PC-9 (cell line): ENCODE measurements around the gene ZNF407. TPM values are rescaled to one million over a fixed set of nuclear protein-coding genes. Genes with fewer than 3 reads are reported as not detected.

Experiments used
- BruUV-seq: library from RNA; stranded (reverse); fragments of 400-500 nt; replicated peaks from 2 replicates; lab custom pipeline; 2021; lab: Mats Ljungman, UMichigan
- CTCF ChIA-PET: fragments of 300-600 bp; sonication (Branson Sonifier 250); formaldehyde crosslinking; loops from one replicate; lab custom pipeline; 2022; ENCODE audit warnings: antibody characterized with exemption; lab: Charles Lee
- POLR2A ChIA-PET: fragments of 300-600 bp; sonication (Branson Sonifier 250); formaldehyde crosslinking; loops from one replicate; lab custom pipeline; 2022; ENCODE audit warnings: antibody characterized with exemption; ENCODE audit not compliant: unreplicated experiment; lab: Charles Lee
- DNase-seq, 2 experiments: peaks; one replicate each; pipeline versions ENCODE4 v3.0.0 to v3.0.0-alpha.2; 2015 to 2022; ENCODE audit warnings: mixed read lengths in 1 of 2
- H2AFZ ChIP-seq: fragments of 200-600 bp; sonication (generic); 2 replicates; pipeline ENCODE4 v1.8.1; 2017; ENCODE audit warnings: antibody characterized with exemption
- H3F3A ChIP-seq: fragments of 200-600 bp; sonication (generic); 2 replicates; pipeline ENCODE4 v1.8.1; 2017; ENCODE audit warnings: antibody characterized with exemption, mild to moderate bottlenecking, low read depth; ENCODE audit not compliant: insufficient read depth
- H3K27ac ChIP-seq: fragments of 200-600 bp; sonication (generic); 2 replicates; pipeline ENCODE4 v1.6.1; 2016; ENCODE audit warnings: mixed run types
- H3K27me3 ChIP-seq: fragments of 200-600 bp; sonication (generic); 2 replicates; pipeline ENCODE4 v1.6.1; 2016; ENCODE audit warnings: low read depth, mixed run types; ENCODE audit not compliant: insufficient read depth
- H3K36me3 ChIP-seq: fragments of 200-600 bp; sonication (generic); 2 replicates; pipeline ENCODE4 v1.6.1; 2016; ENCODE audit warnings: low read depth, mixed run types
- H3K4me1 ChIP-seq: fragments of 200-600 bp; sonication (generic); replicated peaks from 2 replicates; pipeline ENCODE4 v1.6.1; 2016; ENCODE audit warnings: mixed run types; ENCODE audit not compliant: insufficient read depth
- H3K4me2 ChIP-seq: fragments of 200-600 bp; sonication (generic); 2 replicates; pipeline ENCODE4 v1.6.1; 2017; ENCODE audit warnings: mixed run types
- H3K4me3 ChIP-seq: fragments of 200-600 bp; sonication (generic); 2 replicates; pipeline ENCODE4 v1.6.1; 2016; ENCODE audit warnings: mixed run types
- H3K79me2 ChIP-seq: fragments of 200-600 bp; sonication (generic); 2 replicates; pipeline ENCODE4 v1.6.1; 2017; ENCODE audit warnings: low read depth, mixed run types
- H3K9me2 ChIP-seq: fragments of 200-600 bp; sonication (generic); 2 replicates; pipeline ENCODE4 v1.8.1; 2017; ENCODE audit warnings: mild to moderate bottlenecking; ENCODE audit not compliant: insufficient read depth
- H3K9me3 ChIP-seq: fragments of 200-600 bp; sonication (generic); 2 replicates; pipeline ENCODE4 v1.8.1; 2016; ENCODE audit warnings: low read depth; ENCODE audit not compliant: insufficient read depth
- H4K20me1 ChIP-seq: fragments of 200-600 bp; sonication (generic); 2 replicates; pipeline ENCODE4 v1.8.1; 2017; ENCODE audit not compliant: insufficient read depth
- CTCF ChIP-seq: fragments of 200-600 bp; sonication (generic); conservative IDR thresholded peaks from 2 replicates; pipeline ENCODE4 v1.6.1; 2017; ENCODE audit warnings: mixed run types, antibody characterized with exemption, mild to moderate bottlenecking, moderate library complexity
- EZH2 ChIP-seq: fragments of 200-600 bp; sonication (generic); IDR thresholded peaks from 2 replicates; pipeline ENCODE4 v1.8.0; 2017; ENCODE audit warnings: antibody characterized with exemption, low read depth
- intact Hi-C: fragments of 100-400 bp; cut with micrococcal nuclease; formaldehyde crosslinking; loops from one replicate; pipeline ENCODE4 v1.10.0; 2022; ENCODE audit not compliant: unreplicated experiment
- total RNA-seq: library from RNA; stranded (reverse); gene quantifications from 2 replicates; pipeline ENCODE4 v1.2.3, GENCODE V29; 2021

ZNF407 gene
- total RNA-seq, 1 experiment from 2014 or later: 13.4 TPM

- intact Hi-C loops: no loop called here
- Histone ChIP-seq H3K4me2 (no peak overlapping the region), H3K79me2 (no peaks in the 10 kb centered on the region), H3F3A (peaks cover 14% of the 10 kb centered on the region; the same call in 1 of the 2 replicates), H2AFZ (no peak overlapping the region), H3K27me3 (no peaks in the 10 kb centered on the region), H3K36me3 (no peaks in the 10 kb centered on the region), H3K27ac (no peak overlapping the region), H3K4me1 (peaks cover 20% of the 10 kb centered on the region), H4K20me1 (no peaks in the 10 kb centered on the region), H3K9me2 (no peaks in the 10 kb centered on the region), H3K4me3 (no peak overlapping the region), H3K9me3 (no peaks in the 10 kb centered on the region)
- TF ChIP-seq CTCF: no peak
- no peak for TF ChIP-seq EZH2
- POLR2A ChIA-PET: no interaction called here
- no peak for DNase-seq
- BruUV-seq: no TSS peak
- CTCF ChIA-PET: no interaction called here
Measured at GRCh38 chr18:75067996-75068645, 470.5 kb downstream of the ZNF407 start.

- H3K4me2 ChIP-seq: no peak overlapping the region
- TF ChIP-seq EZH2 (no peak), CTCF (no peak)
- no peaks in the 10 kb centered on the region for H3K36me3 ChIP-seq
- no peak overlapping the region for H3K27ac ChIP-seq
- no peaks in the 10 kb centered on the region for H4K20me1 ChIP-seq
- H3K9me3 ChIP-seq: no peaks in the 10 kb centered on the region
- H2AFZ ChIP-seq: no peak overlapping the region
- H3K79me2 ChIP-seq: no peaks in the 10 kb centered on the region
- DNase-seq: no peak
- intact Hi-C loops: no loop called here
- H3K4me3 ChIP-seq: no peak overlapping the region
- no peaks in the 10 kb centered on the region for H3K27me3 ChIP-seq
- H3K4me1 ChIP-seq: peaks cover 20% of the 10 kb centered on the region
- BruUV-seq: no TSS peak
- H3K9me2 ChIP-seq: no peaks in the 10 kb centered on the region
- ChIA-PET CTCF (no interaction called here), POLR2A (no interaction called here)
- peaks cover 14% of the 10 kb centered on the region; the same call in 1 of the 2 replicates for H3F3A ChIP-seq
Measured at GRCh38 chr18:75068682-75069435, 471.2 kb downstream of the ZNF407 start.

GRCh38 chr18:75070235-75070624 is 472.6 kb downstream of the ZNF407 start:
- no peak overlapping the region; the same call in 1 of the 2 replicates for H3K4me3 ChIP-seq
- DNase-seq: no peak
- ChIA-PET POLR2A (interaction anchor here (0.5 kb wide), 1 partner anchor 139 kb away, joined by 9 read pairs; the partner anchor contains the start of gene PTGR3), CTCF (no interaction called here)
- H3F3A ChIP-seq: peaks cover 14% of the 10 kb centered on the region; the same call in 1 of the 2 replicates
- H3K79me2 ChIP-seq: no peaks in the 10 kb centered on the region
- H3K36me3 ChIP-seq: no peaks in the 10 kb centered on the region
- H3K9me2 ChIP-seq: no peaks in the 10 kb centered on the region
- no peaks in the 10 kb centered on the region for H4K20me1 ChIP-seq
- peaks cover 20% of the 10 kb centered on the region for H3K4me1 ChIP-seq
- H3K4me2 ChIP-seq: peak overlapping the region; percentile 57
- 0 out of 2 replicates have a peak overlapping the region, but pooled peaks have one; percentile 26 for H2AFZ ChIP-seq
- H3K27ac ChIP-seq: peak overlapping the region; percentile 44
- no peaks in the 10 kb centered on the region for H3K27me3 ChIP-seq
- TSS peak; percentile 55 for BruUV-seq
- H3K9me3 ChIP-seq: no peaks in the 10 kb centered on the region
- intact Hi-C loops: loop anchor here (2.0 kb wide), 1 partner anchor 141 kb away; the partner anchor contains the start of gene TSHZ1
- no peak for TF ChIP-seq EZH2
- no peak for TF ChIP-seq CTCF
